GM19324 (cell line): ENCODE measurements around the gene RHOXF1.
"Not testable (repeated sequence)": the region's sequence is repeated elsewhere in the genome, so short reads cannot be mapped to it uniquely, and the experiment has no call there.

Experiments
- ATAC-seq: cut with Tn5 transposase; IDR thresholded peaks from one replicate; pipeline ENCODE4 v1.9.1; 2021; ENCODE audit warnings: mild to moderate bottlenecking, moderate library complexity; ENCODE audit not compliant: unreplicated experiment, low FRiP score

Gene RHOXF1

DNA sequence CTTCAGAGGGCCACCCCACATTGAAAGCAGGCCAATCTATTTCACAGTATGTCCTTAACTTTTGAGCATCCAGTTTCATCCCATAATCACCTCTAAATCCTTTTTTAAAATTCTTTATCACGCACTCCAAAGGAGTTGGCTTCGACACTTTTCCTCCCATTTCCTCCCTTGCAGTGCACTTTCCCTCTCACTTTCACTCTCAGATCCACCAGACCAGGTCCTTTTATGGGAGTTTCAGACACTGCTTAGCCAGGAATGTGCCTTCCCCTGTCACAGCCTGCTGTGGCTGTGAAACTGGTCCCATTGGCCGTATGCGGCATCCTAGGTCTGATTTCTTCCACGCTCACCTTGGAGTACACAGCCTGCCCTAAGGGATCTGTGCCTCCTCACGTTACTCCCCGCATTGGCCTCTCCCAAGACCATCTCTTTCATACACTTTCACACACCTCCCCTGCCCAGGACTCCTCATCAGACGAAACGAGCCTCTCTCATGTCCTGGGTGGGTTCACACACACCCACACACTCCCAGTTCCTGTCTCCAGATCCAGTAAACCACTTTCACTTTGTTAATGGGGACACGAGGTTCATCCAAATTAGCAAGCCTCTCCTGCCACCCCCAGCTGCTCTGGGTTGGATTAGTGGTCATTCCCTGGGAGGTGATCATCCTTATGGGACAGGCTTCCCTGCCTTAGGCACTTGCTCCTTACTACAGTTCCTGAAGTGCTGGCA lies 28.3 kb downstream of the RHOXF1 start:
- no peak for ATAC-seq

DNA sequence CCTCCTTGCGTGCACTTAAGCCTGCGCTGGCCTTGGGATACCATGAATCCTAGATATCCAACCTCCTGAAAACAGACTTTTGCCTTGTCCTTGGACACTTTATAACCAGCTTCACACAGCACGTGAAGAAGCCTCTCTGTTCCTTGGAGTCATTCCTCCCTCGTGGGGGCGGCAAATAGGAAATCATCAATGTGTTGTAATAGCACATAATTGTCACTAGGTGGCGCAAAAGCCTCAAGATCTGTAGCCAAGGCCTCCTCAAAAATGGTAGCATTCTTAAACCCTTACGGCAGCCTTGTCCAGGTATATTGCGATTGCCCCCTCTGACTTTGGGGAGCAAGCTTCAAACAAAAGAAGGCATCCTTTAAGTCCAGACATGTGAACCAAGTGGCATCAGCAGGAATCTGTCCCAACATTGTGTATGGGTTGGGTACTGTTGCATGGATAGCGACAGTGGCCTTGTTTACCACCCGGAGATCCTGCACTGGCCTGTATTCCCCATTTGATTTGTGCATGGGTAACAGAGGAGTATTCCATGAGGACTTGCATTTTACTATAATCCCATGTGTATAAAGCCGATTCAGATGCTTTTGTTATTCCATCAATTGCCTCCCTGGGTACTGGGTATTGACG lies 30.0 kb downstream of the RHOXF1 start:
- not testable (repeated sequence) for ATAC-seq

DNA sequence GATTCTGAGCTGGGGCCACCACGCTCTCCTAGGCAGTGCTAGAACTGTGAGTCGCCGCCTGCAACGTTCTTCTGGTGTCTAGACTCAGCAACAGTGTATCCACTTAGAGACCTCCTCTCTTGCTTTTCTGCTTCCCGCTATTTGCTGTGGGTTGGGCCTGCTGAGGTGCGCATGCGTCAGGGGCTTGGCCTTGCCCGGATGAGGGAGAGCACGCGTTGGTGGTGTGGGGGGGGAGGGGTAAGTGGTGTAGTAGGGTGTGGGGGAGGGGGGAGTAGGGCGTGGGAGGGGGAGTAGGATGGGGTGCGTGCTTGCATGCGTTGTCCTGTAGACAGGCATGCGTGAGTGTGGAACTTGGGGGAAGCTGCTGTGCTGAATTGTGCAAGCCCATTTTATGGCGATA lies 38.1 kb downstream of the RHOXF1 start, which contains the start of gene RHOXF2B:
Gene RHOXF2B (minus strand): TSS at position 101 of the 400 bp plus-strand sequence. CDS start 138 bp downstream, outside the sequence.
- ATAC-seq, result not testable (repeated sequence)

DNA sequence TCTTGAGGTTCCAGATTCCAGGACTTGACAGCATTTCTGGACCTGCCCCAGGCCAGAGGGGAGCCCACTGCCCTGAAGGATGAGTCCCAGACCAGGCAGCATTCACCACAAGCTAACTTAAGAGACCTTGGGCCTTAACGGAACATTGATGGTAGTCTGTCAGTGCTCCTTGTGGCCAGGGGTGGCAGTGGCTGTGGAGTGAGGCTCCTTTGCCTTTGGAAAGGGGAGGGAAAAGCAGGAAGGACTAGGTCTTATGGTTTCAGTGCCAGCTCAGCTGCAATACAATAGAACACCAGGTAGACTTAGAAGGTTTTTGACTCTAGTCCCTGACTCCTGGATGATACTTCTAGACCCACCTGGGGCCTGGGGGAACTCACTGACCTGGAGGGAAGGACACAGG lies 49.5 kb downstream of the RHOXF1 start:
- ATAC-seq, result not testable (repeated sequence)
